SK-N-MC (cell line): ENCODE results near the gene HMCN1.

ENCODE experiments used
- EZH2 ChIP-seq: fragments of 200-600 bp; sonication (generic); IDR thresholded peaks from one replicate; pipeline ENCODE4 v1.6.1; 2017; ENCODE audit warnings: antibody characterized with exemption
- POLR2AphosphoS5 ChIP-seq: IDR thresholded peaks from 2 replicates; pipeline ENCODE4 v1.6.1; 2012; ENCODE audit warnings: mild to moderate bottlenecking, low read depth, low read length, borderline replicate concordance

GRCh38 chr1:185961664-185962063 is 227.5 kb downstream of the HMCN1 start:
- TF ChIP-seq POLR2AphosphoS5 (no peak), EZH2 (no peak)
